Keratinocyte (primary cell): ENCODE data around the gene SIK3. TPM values are rescaled to one million over a fixed set of nuclear protein-coding genes. Genes with fewer than 3 reads are reported as not detected.

ENCODE experiments used
- DNase-seq: peaks from one replicate; pipeline ENCODE4 v3.0.0-alpha.2; 2011; ENCODE audit warnings: low read depth, missing footprints, low spot score
- FAIRE-seq: peaks from 2 replicates; lab custom pipeline; 2011; peaks lifted over from hg19 to GRCh38; lab: Jason Lieb, UNC
- H2AFZ ChIP-seq: 2 replicates; pipeline ENCODE4 v1.6.0; 2012; ENCODE audit warnings: low read length, control low read depth, inconsistent platforms; ENCODE audit not compliant: control insufficient read depth
- H3K27ac ChIP-seq: 2 replicates; pipeline ENCODE4 v1.5.1; 2011; ENCODE audit warnings: low read length; ENCODE audit not compliant: control insufficient read depth, insufficient read depth
- H3K27me3 ChIP-seq: 3 replicates; pipeline ENCODE4 v1.6.0; 2011; ENCODE audit warnings: low read length; ENCODE audit not compliant: control insufficient read depth, insufficient read depth; ENCODE audit errors: extremely low read depth
- H3K36me3 ChIP-seq, 2 experiments: 2 replicates in 1 of 2; 3 replicates in 1 of 2; pipeline ENCODE4 v1.5.1; 2011; ENCODE audit warnings: low read length in 2 of 2, mild to moderate bottlenecking in 1 of 2; ENCODE audit not compliant: control insufficient read depth in 2 of 2, insufficient read depth in 2 of 2; ENCODE audit errors: extremely low read depth in 1 of 2
- H3K4me1 ChIP-seq: 3 replicates; pipeline ENCODE4 v1.5.1; 2011; ENCODE audit warnings: low read length; ENCODE audit not compliant: control insufficient read depth, insufficient read depth; ENCODE audit errors: extremely low read depth
- H3K4me2 ChIP-seq: 3 replicates; pipeline ENCODE4 v1.6.0; 2011; ENCODE audit warnings: low read depth, low read length; ENCODE audit not compliant: control insufficient read depth, insufficient read depth; ENCODE audit errors: extremely low read depth
- H3K4me3 ChIP-seq, 3 experiments: fragments of 200-600 bp in 1 of 3; sonication (generic) in 1 of 3; 2 replicates in 2 of 3; 3 replicates in 1 of 3; pipeline ENCODE4 v1.5.1; 2011 to 2016; ENCODE audit warnings: low read length in 3 of 3, mild to moderate bottlenecking in 3 of 3, control low read depth in 2 of 3, inconsistent platforms in 1 of 3, low read depth in 1 of 3, mixed read lengths in 1 of 3, mixed run types in 1 of 3, moderate library complexity in 1 of 3; ENCODE audit not compliant: control insufficient read depth in 2 of 3, insufficient read depth in 2 of 3; ENCODE audit errors: extremely low read depth in 1 of 3
- H3K79me2 ChIP-seq: 2 replicates; pipeline ENCODE4 v1.6.0; 2012; ENCODE audit warnings: low read length; ENCODE audit not compliant: control insufficient read depth, insufficient read depth
- H3K9ac ChIP-seq: 3 replicates; pipeline ENCODE4 v1.6.0; 2011; ENCODE audit warnings: low read length; ENCODE audit not compliant: control insufficient read depth, insufficient read depth; ENCODE audit errors: extremely low read depth
- H3K9me1 ChIP-seq: 3 replicates; pipeline ENCODE4 v1.6.0; 2011; ENCODE audit warnings: low read length; ENCODE audit not compliant: control insufficient read depth, insufficient read depth; ENCODE audit errors: extremely low read depth
- H3K9me3 ChIP-seq: 2 replicates; pipeline ENCODE4 v1.5.1; 2012; ENCODE audit warnings: low read depth, low read length; ENCODE audit not compliant: control insufficient read depth
- H4K20me1 ChIP-seq: 3 replicates; pipeline ENCODE4 v1.6.0; 2011; ENCODE audit warnings: low read length; ENCODE audit not compliant: control insufficient read depth, insufficient read depth; ENCODE audit errors: extremely low read depth
- EZH2 ChIP-seq: IDR thresholded peaks from one replicate; pipeline ENCODE4 v1.6.1; 2012; ENCODE audit warnings: inconsistent platforms, mild to moderate bottlenecking, low read length, moderate library complexity
- dilution Hi-C: fragments of 300-500 bp; cut with MboI; formaldehyde crosslinking; loops from one replicate; pipeline ENCODE4 v1.7.0; 2020; ENCODE audit warnings: low sequenced_read_pairs; ENCODE audit not compliant: extremely low pct_ligation_motif_present
- polyA plus RNA-seq, 5 experiments: library from polyadenylated mRNA; depleted of rRNA in 3 of 5; stranded (reverse) in 3 of 5; stranded (forward) in 1 of 5; unstranded in 1 of 5; fragments of >200 nt; gene quantifications; 1 replicate in 1 of 5; 2 replicates in 3 of 5; 3 replicates in 1 of 5; pipeline versions ENCODE4 v1.2.1 to v1.2.3, GENCODE V29; 2011 to 2012; ENCODE audit warnings: missing spikeins in 2 of 5, low read depth in 1 of 5, low replicate concordance in 1 of 5
- TF ChIP-seq, protein P1 (sequence below), 3 experiments: IDR thresholded peaks in 1 of 3; conservative IDR thresholded peaks in 1 of 3; optimal IDR thresholded peaks in 1 of 3; 2 replicates in 2 of 3; 3 replicates in 1 of 3; pipeline versions ENCODE3 to v1.5.1; 2011; ENCODE audit warnings: low read length in 3 of 3, mild to moderate bottlenecking in 3 of 3, moderate library complexity in 2 of 3, control low read depth in 1 of 3, inconsistent platforms in 1 of 3; ENCODE audit not compliant: insufficient read depth in 2 of 3; ENCODE audit errors: extremely low read depth in 1 of 3

Gene SIK3
- polyA plus RNA-seq, 1 donor (not counting 4 experiments of a cell fraction or from before 2014, with no cell fraction given), result 8.2 TPM

- peaks cover 25% of the 10 kb centered on the region for H3K79me2 ChIP-seq
- H3K9me3 ChIP-seq, result no peaks in the 10 kb centered on the region
- dilution Hi-C loops, result no loop called here
- H3K36me3 ChIP-seq, result no peaks in the 10 kb centered on the region
- peaks cover 21% of the 10 kb centered on the region for H3K4me1 ChIP-seq
- H3K27ac ChIP-seq, result no peak overlapping the region
- no peak overlapping the region for H2AFZ ChIP-seq
- no peak overlapping the region for H3K9ac ChIP-seq
- no peak overlapping the region for H3K4me2 ChIP-seq
- H3K9me1 ChIP-seq, result no peaks in the 10 kb centered on the region
- TF ChIP-seq, protein P1, sequence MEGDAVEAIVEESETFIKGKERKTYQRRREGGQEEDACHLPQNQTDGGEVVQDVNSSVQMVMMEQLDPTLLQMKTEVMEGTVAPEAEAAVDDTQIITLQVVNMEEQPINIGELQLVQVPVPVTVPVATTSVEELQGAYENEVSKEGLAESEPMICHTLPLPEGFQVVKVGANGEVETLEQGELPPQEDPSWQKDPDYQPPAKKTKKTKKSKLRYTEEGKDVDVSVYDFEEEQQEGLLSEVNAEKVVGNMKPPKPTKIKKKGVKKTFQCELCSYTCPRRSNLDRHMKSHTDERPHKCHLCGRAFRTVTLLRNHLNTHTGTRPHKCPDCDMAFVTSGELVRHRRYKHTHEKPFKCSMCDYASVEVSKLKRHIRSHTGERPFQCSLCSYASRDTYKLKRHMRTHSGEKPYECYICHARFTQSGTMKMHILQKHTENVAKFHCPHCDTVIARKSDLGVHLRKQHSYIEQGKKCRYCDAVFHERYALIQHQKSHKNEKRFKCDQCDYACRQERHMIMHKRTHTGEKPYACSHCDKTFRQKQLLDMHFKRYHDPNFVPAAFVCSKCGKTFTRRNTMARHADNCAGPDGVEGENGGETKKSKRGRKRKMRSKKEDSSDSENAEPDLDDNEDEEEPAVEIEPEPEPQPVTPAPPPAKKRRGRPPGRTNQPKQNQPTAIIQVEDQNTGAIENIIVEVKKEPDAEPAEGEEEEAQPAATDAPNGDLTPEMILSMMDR (optimal IDR thresholded peaks at IDR 0.05 in 1 of 3, IDR thresholded peaks at IDR 0.05 in 1 of 3, conservative IDR thresholded peaks at IDR 0.05 in 1 of 3; ENCODE audit: extremely low read depth in 1 of 3, insufficient read depth in 2 of 3, low read length in 3 of 3), result no peak
- TF ChIP-seq EZH2, result no peak
- no peak overlapping the region for H3K4me3 ChIP-seq
- DNase-seq, result no peak
- no peaks in the 10 kb centered on the region for H4K20me1 ChIP-seq
- H3K27me3 ChIP-seq, result no peaks in the 10 kb centered on the region
- FAIRE-seq, result no peak
These were observed 2.3 kb upstream of the SIK3 start for GRCh38 chr11:117100556-117100955.

DNA sequence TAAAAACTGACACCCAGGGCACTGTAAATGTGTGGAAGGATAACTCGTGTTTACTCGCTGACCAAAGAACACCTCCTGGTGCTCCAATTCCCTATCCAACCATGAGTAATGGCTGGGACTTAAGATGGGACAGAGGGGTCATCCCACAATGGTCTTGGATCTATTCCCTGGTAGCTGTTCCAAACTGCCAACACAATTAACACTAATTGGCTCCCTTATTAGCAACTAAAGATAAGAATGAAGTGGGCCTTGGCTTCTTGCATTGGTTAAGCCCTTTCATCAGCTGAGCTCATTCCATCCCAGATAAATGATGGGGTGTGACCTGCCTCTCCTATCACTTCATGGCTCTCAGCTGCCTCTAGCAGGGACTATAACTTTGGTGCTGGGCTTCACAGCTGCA, 1.5 kb upstream of the SIK3 start:
- no peak for DNase-seq
- Histone ChIP-seq H4K20me1 (peaks cover 2% of the 10 kb centered on the region), H3K9ac (no peak overlapping the region), H3K9me3 (no peaks in the 10 kb centered on the region), H3K4me3 (no peak overlapping the region), H3K27me3 (no peaks in the 10 kb centered on the region), H3K79me2 (peaks cover 34% of the 10 kb centered on the region), H3K4me2 (no peak overlapping the region), H3K9me1 (peaks cover 2% of the 10 kb centered on the region), H3K36me3 (no peaks in the 10 kb centered on the region), H3K4me1 (peaks cover 30% of the 10 kb centered on the region), H2AFZ (no peak overlapping the region), H3K27ac (no peak overlapping the region)
- dilution Hi-C loops, result no loop called here
- FAIRE-seq, result no peak
- TF ChIP-seq, protein P1 (optimal IDR thresholded peaks at IDR 0.05 in 1 of 3, IDR thresholded peaks at IDR 0.05 in 1 of 3, conservative IDR thresholded peaks at IDR 0.05 in 1 of 3; ENCODE audit: extremely low read depth in 1 of 3, insufficient read depth in 2 of 3, low read length in 3 of 3), result no peak
- TF ChIP-seq EZH2, result no peak
